Renal cortex interstitium (tissue), 11 donors: ENCODE data around the gene KRT83. TPM values are rescaled to one million over a fixed set of nuclear protein-coding genes. Genes with fewer than 3 reads are reported as not detected.
A peak's percentile ranks its signal among the peaks of the same experiment; 100 is the strongest.

Experiments
- DNase-seq, 11 donors: peaks; one replicate each; pipeline ENCODE4 v3.0.0-alpha.2; 2013; ENCODE audit warnings: low read depth in 9 of 11, low spot score in 4 of 11; ENCODE audit errors: extremely low read depth in 1 of 11
- polyA plus RNA-seq, 3 donors: library from polyadenylated mRNA; unstranded; fragments of 120-200 nt; gene quantifications; one replicate each; pipeline ENCODE4 v1.2.1, GENCODE V29; 2013; ENCODE audit not compliant: insufficient read length in 3 of 3

KRT83 gene
- polyA plus RNA-seq, 3 donors = not detected

- peak in 10 of 11 donors; percentile 45 to 72 (median 62) for DNase-seq
Observed at GRCh38 chr12:52278575-52279421, 42.4 kb downstream of the KRT83 start.

- DNase-seq = no peak
Observed at GRCh38 chr12:52277486-52278245, 43.5 kb downstream of the KRT83 start.

- no peak for DNase-seq
Observed at GRCh38 chr12:52275686-52276085, 45.5 kb downstream of the KRT83 start.

GRCh38 chr12:52274521-52275120 lies 46.6 kb downstream of the KRT83 start, which contains the start of gene KRT86:
Gene KRT86 (plus strand): TSS chr12:52274645. CDS start chr12:52301917, 27,272 bp downstream.
- DNase-seq = no peak

GRCh38 chr12:52271158-52271557 lies 50.0 kb downstream of the KRT83 start:
- no peak for DNase-seq

GRCh38 chr12:52270541-52271070 lies 50.6 kb downstream of the KRT83 start:
- DNase-seq = no peak

GRCh38 chr12:52268212-52268611 lies 53.0 kb downstream of the KRT83 start:
- DNase-seq = no peak

GRCh38 chr12:52267699-52268098 lies 53.5 kb downstream of the KRT83 start:
- DNase-seq = no peak

GRCh38 chr12:52267266-52267665 lies 53.9 kb downstream of the KRT83 start:
- no peak for DNase-seq

GRCh38 chr12:52266514-52266913 lies 54.7 kb downstream of the KRT83 start:
- DNase-seq = no peak

GRCh38 chr12:52264435-52264825 lies 56.8 kb downstream of the KRT83 start:
- peak in 2 of 11 donors; percentile 51 to 55 for DNase-seq

Other genes starting within 250 kb of the KRT83 start
- gene SMIM41, start 241.7 kb downstream of the KRT83 start, polyA plus RNA-seq = under 1 TPM; 0.34 to 0.73 (median 0.69) TPM
- gene KRT80, start 129.4 kb downstream of the KRT83 start, polyA plus RNA-seq = 1 to 10 TPM in 1 of 3 donors, under 1 TPM in 2; 0.52 to 1.8 (median 0.87) TPM
- 10 to 100 TPM; 37.4 to 64.1 (median 42.0) TPM for gene KRT7, start 88.2 kb downstream of the KRT83 start, polyA plus RNA-seq
- not detected for gene KRT86, start 46.8 kb downstream of the KRT83 start, polyA plus RNA-seq
- not detected for gene KRT81, start 29.9 kb downstream of the KRT83 start, polyA plus RNA-seq
- gene KRT85, start 46.1 kb upstream of the KRT83 start, polyA plus RNA-seq = not detected
- gene KRT84, start 64.3 kb upstream of the KRT83 start, polyA plus RNA-seq = not detected
- not detected for gene KRT82, start 84.9 kb upstream of the KRT83 start, polyA plus RNA-seq
- gene KRT75, start 113.0 kb upstream of the KRT83 start, polyA plus RNA-seq = not detected
- not detected for gene KRT6B, start 130.7 kb upstream of the KRT83 start, polyA plus RNA-seq
- gene KRT6C, start 152.4 kb upstream of the KRT83 start, polyA plus RNA-seq = not detected
- gene KRT6A, start 171.9 kb upstream of the KRT83 start, polyA plus RNA-seq = not detected
- under 1 TPM; 0.24 to 0.33 (median 0.27) TPM for gene KRT5, start 199.0 kb upstream of the KRT83 start, polyA plus RNA-seq
- gene KRT71, start 231.7 kb upstream of the KRT83 start, polyA plus RNA-seq = not detected